Effector memory CD4-positive, alpha-beta T cell (primary cell): Measurements from ENCODE around the gene ADAMTSL1.

Experiments
- DNase-seq, 3 donors: peaks; one replicate each; pipeline ENCODE4 v3.0.0-alpha.2; 2020
- H3K27ac ChIP-seq: 2 replicates; pipeline ENCODE4 v1.7.0; 2013; ENCODE audit warnings: mild to moderate bottlenecking, low read length, moderate library complexity; ENCODE audit not compliant: insufficient read depth, poor library complexity, severe bottlenecking
- H3K27me3 ChIP-seq: replicated peaks from 2 replicates; pipeline ENCODE4 v1.7.0; 2013; ENCODE audit warnings: mild to moderate bottlenecking, low read length; ENCODE audit not compliant: insufficient read depth, control insufficient read depth, poor library complexity, severe bottlenecking
- H3K36me3 ChIP-seq: 2 replicates; pipeline ENCODE4 v1.7.0; 2013; ENCODE audit warnings: mild to moderate bottlenecking, low read length, moderate library complexity; ENCODE audit not compliant: control insufficient read depth, insufficient read depth
- H3K4me1 ChIP-seq: 2 replicates; pipeline ENCODE4 v1.7.0; 2013; ENCODE audit warnings: low read length, mild to moderate bottlenecking; ENCODE audit not compliant: control insufficient read depth, insufficient read depth, poor library complexity, severe bottlenecking
- H3K4me3 ChIP-seq: 2 replicates; pipeline ENCODE4 v1.7.0; 2013; ENCODE audit warnings: low read length, low read depth, mild to moderate bottlenecking; ENCODE audit not compliant: insufficient read depth, poor library complexity, severe bottlenecking
- H3K9me3 ChIP-seq: 2 replicates; pipeline ENCODE4 v1.7.0; 2013; ENCODE audit warnings: mild to moderate bottlenecking, low read length, moderate library complexity; ENCODE audit not compliant: control insufficient read depth

ADAMTSL1 gene

GRCh38 chr9:18666986-18667772, 193.2 kb downstream of the ADAMTSL1 start:
- H3K36me3 ChIP-seq: no peaks in the 10 kb centered on the region
- H3K9me3 ChIP-seq: no peaks in the 10 kb centered on the region
- no peaks in the 10 kb centered on the region for H3K27me3 ChIP-seq
- H3K4me3 ChIP-seq: no peak overlapping the region
- no peak overlapping the region for H3K27ac ChIP-seq
- H3K4me1 ChIP-seq: no peaks in the 10 kb centered on the region
- DNase-seq: no peak

- Histone ChIP-seq H3K36me3 (no peaks in the 10 kb centered on the region), H3K4me1 (no peaks in the 10 kb centered on the region), H3K27me3 (no peaks in the 10 kb centered on the region), H3K4me3 (no peak overlapping the region), H3K27ac (no peak overlapping the region), H3K9me3 (no peaks in the 10 kb centered on the region)
- no peak for DNase-seq
Observed at GRCh38 chr9:18668944-18669343, 195.0 kb downstream of the ADAMTSL1 start.

GRCh38 chr9:18672706-18673105, 198.8 kb downstream of the ADAMTSL1 start:
- Histone ChIP-seq H3K36me3 (no peaks in the 10 kb centered on the region), H3K27ac (no peak overlapping the region), H3K27me3 (no peaks in the 10 kb centered on the region)

GRCh38 chr9:18673179-18673578, 199.2 kb downstream of the ADAMTSL1 start:
- Histone ChIP-seq H3K27ac (no peak overlapping the region), H3K4me3 (no peak overlapping the region), H3K27me3 (no peaks in the 10 kb centered on the region), H3K36me3 (no peaks in the 10 kb centered on the region), H3K4me1 (no peaks in the 10 kb centered on the region), H3K9me3 (no peaks in the 10 kb centered on the region)
- no peak for DNase-seq

More at GRCh38 chr9:18672706-18673105, 198.8 kb downstream of the ADAMTSL1 start:
- no peak for DNase-seq
- H3K4me3 ChIP-seq: no peak overlapping the region
- no peaks in the 10 kb centered on the region for H3K9me3 ChIP-seq
- no peaks in the 10 kb centered on the region for H3K4me1 ChIP-seq

GRCh38 chr9:18675332-18675731, 201.4 kb downstream of the ADAMTSL1 start:
- no peaks in the 10 kb centered on the region for H3K36me3 ChIP-seq
- DNase-seq: no peak
- no peaks in the 10 kb centered on the region for H3K27me3 ChIP-seq
- H3K4me3 ChIP-seq: no peak overlapping the region
- H3K27ac ChIP-seq: no peak overlapping the region
- no peaks in the 10 kb centered on the region for H3K4me1 ChIP-seq
- no peaks in the 10 kb centered on the region for H3K9me3 ChIP-seq

GRCh38 chr9:18675973-18676372, 202.0 kb downstream of the ADAMTSL1 start:
- Histone ChIP-seq H3K36me3 (no peaks in the 10 kb centered on the region), H3K4me1 (no peaks in the 10 kb centered on the region), H3K4me3 (no peak overlapping the region), H3K27ac (no peak overlapping the region), H3K9me3 (no peaks in the 10 kb centered on the region), H3K27me3 (no peaks in the 10 kb centered on the region)
- DNase-seq: no peak

- Histone ChIP-seq H3K4me3 (no peak overlapping the region), H3K27ac (no peak overlapping the region), H3K9me3 (no peaks in the 10 kb centered on the region), H3K36me3 (no peaks in the 10 kb centered on the region), H3K4me1 (no peaks in the 10 kb centered on the region), H3K27me3 (no peaks in the 10 kb centered on the region)
- DNase-seq: no peak
Observed at GRCh38 chr9:18676525-18676924, 202.6 kb downstream of the ADAMTSL1 start.

GRCh38 chr9:18678821-18679590, 205.1 kb downstream of the ADAMTSL1 start:
- H3K27me3 ChIP-seq: no peaks in the 10 kb centered on the region
- no peak overlapping the region for H3K4me3 ChIP-seq
- H3K36me3 ChIP-seq: no peaks in the 10 kb centered on the region
- H3K4me1 ChIP-seq: no peaks in the 10 kb centered on the region
- no peak overlapping the region for H3K27ac ChIP-seq
- H3K9me3 ChIP-seq: no peaks in the 10 kb centered on the region
- no peak for DNase-seq

GRCh38 chr9:18682907-18683306, 209.0 kb downstream of the ADAMTSL1 start:
- Histone ChIP-seq H3K4me3 (no peak overlapping the region), H3K36me3 (no peaks in the 10 kb centered on the region), H3K9me3 (no peaks in the 10 kb centered on the region), H3K27me3 (no peaks in the 10 kb centered on the region), H3K4me1 (no peaks in the 10 kb centered on the region), H3K27ac (no peak overlapping the region)
- no peak for DNase-seq

- Histone ChIP-seq H3K9me3 (no peaks in the 10 kb centered on the region), H3K4me3 (no peak overlapping the region), H3K27ac (no peak overlapping the region), H3K36me3 (no peaks in the 10 kb centered on the region), H3K27me3 (no peaks in the 10 kb centered on the region), H3K4me1 (no peaks in the 10 kb centered on the region)
- DNase-seq: no peak
Observed at GRCh38 chr9:18683312-18683711, 209.4 kb downstream of the ADAMTSL1 start.
